HG03045 (cell line): Measurements from ENCODE around the gene BCO2.
A peak's percentile ranks its signal among the peaks of the same experiment; 100 is the strongest.
"Not testable (repeated sequence)": the region's sequence is repeated elsewhere in the genome, so short reads cannot be mapped to it uniquely, and the experiment has no call there.

Source experiments
- ATAC-seq: cut with Tn5 transposase; IDR thresholded peaks from one replicate; pipeline ENCODE4 v1.9.1; 2021; ENCODE audit warnings: mild to moderate bottlenecking, moderate library complexity; ENCODE audit not compliant: unreplicated experiment

BCO2 gene

DNA sequence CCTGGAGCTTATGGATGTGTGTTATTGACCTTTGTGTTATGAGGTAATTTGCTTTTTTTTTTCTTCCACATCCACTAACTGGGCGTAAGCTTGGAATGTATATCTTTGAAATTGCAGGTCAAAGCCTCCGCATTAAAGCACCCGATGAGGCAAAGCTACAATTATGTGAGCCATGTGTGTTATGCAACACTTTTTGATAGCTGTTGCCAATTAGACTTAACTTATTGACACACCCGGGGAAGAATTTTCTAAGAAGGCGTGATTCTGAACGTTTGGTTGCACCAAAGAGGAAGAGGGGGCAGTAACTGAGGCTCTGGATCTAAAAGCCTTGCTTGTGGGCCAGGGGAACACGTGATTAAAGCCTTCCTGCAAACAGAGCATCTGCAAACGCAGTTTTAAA is 8.8 kb upstream of the BCO2 start:
- ATAC-seq, result no peak

GRCh38 chr11:112167145-112167544 is 8.2 kb upstream of the BCO2 start, which contains the start of gene TEX12:
Gene TEX12 (plus strand): TSS chr11:112167372. CDS start chr11:112169269, 1,897 bp downstream.
- no peak for ATAC-seq

- peak; percentile 49 for ATAC-seq
Measured at GRCh38 chr11:112172362-112172994, 2.8 kb upstream of the BCO2 start.

DNA sequence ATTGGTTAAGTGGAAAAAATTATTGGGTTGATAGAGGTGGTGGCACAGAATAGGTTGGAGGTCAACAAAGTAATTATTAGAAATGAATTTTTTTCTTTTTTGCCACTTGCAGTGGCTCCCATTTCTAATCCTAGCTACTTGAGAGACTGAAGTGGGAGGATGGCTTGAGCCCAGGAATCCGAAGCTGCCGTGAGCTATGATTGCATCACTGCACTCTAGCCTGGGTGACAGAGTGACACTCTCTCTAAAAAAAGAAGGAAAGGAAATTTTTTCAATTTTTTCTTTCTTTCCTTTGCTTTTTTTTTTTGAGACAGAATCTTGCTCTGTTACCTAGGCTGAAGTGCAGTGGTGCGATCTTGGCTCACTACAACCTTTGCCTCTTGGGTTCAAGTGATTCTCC is 2.2 kb upstream of the BCO2 start:
- ATAC-seq, result no peak

- ATAC-seq, result no peak
Measured at GRCh38 chr11:112175599-112175952, 264 bp downstream of the BCO2 start.

GRCh38 chr11:112176077-112176476 is 765 bp downstream of the BCO2 start:
- ATAC-seq, result no peak

DNA sequence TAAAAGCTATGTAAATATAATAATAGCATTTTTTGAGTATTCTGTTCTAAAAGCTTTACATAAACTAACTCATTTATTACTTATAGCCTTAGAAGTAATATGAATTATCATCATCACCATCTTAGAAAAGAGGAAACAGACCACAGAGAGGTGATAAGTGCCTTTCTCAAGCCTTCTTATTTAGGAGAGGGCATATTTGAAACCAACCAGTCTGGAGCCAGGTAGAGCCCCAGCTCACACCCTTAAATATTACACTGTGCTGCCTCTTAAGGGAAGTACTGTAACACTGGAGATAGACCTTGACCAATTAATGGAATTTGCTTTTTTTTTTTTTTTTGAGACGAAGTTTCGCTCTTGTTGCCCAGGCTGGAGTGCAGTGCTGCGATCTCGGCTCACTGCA is 2.3 kb downstream of the BCO2 start:
- no peak for ATAC-seq

DNA sequence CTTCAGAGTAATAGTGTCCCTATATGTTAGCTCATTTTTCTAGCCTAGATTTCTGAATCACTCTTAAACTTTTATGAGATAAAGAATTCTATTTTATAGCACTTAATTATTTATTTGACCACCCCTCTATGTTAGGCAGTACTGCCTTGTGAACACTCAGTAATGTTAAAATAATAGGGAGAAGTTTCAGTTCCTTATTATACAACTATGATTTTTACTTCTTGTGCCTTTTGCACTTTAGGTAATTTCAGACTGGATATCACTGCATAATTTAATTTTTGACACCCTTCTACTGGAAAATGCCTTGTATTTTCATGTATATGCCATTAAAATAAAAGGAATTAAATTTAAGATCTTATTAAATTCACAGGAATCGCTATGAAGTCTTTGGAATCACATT is 3.1 kb downstream of the BCO2 start:
- no peak for ATAC-seq

- ATAC-seq, result no peak
Measured at GRCh38 chr11:112178936-112179335, 3.6 kb downstream of the BCO2 start.

DNA sequence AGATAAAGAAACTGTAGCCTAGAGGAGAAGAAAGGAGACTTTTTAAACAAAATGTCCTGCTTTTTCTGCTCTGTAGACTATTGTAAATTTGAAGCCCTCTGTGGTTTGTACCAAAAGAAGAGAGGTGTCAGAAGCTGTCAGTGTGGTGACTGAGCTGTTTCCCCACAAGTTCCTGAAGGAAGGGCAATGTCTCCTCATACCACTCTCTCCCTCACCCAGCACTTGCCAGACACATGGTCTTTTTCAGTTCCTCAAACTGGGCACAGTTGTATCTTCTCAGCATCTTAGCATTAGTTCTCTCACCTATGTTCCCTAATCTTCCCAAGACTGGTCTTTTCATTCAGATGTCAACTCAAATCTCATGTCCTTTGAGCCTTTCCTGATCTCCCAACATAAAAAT is 4.3 kb downstream of the BCO2 start:
- no peak for ATAC-seq

GRCh38 chr11:112182867-112183266 is 7.6 kb downstream of the BCO2 start:
- no peak for ATAC-seq

GRCh38 chr11:112185883-112186282 is 10.6 kb downstream of the BCO2 start:
- no peak for ATAC-seq

DNA sequence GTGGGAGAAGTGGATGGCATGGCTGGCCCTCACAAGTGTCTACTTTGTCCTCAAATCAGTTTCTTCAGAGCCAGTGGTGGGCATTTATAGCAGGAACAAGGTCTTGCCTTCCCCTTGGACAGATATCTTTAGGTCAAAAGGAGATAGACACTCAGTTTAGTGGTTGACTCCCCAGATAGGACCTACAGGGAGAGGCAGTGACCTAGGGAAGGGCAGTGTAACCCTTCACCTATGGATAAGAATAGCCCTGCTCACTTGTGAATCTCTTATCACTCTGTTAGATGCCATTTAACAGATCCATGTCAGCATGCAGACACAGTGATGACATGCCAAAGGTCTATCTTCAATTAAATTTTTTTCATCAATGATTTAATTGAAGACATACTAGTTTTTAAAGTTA is 11.0 kb downstream of the BCO2 start:
- ATAC-seq, result no peak

GRCh38 chr11:112195113-112195512 is 19.8 kb downstream of the BCO2 start:
- not testable (repeated sequence) for ATAC-seq

GRCh38 chr11:112195951-112196351 is 20.6 kb downstream of the BCO2 start:
- no peak for ATAC-seq

DNA sequence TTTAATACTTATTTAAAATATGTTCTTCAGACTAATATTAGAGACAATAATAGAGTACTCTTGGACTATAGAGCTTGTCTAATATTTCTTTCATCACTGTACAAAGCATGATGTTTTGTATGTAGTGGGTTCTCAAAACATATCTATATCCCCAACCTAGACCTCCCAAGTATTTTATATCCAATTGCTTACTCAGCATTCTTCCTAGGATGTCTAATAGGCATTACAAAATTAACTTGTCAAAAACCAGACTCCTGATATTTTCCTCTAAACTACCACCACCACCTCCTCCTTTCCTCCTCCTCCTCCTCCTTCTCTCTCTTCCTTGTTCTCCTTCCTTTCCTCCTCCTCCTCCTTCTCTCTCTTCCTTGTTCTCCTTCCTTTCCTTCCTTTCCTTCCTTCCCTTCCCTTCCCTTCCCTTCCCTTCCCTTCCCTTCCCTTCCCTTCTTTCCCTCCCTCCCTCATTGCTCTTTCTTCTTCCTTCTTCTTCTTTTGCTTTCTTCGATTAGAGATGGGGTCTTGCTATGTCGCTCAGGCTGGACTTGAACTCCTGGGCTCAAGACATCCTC is 21.3 kb downstream of the BCO2 start:
- no peak for ATAC-seq

GRCh38 chr11:112199101-112199500 is 23.8 kb downstream of the BCO2 start:
- ATAC-seq, result not testable (repeated sequence)

DNA sequence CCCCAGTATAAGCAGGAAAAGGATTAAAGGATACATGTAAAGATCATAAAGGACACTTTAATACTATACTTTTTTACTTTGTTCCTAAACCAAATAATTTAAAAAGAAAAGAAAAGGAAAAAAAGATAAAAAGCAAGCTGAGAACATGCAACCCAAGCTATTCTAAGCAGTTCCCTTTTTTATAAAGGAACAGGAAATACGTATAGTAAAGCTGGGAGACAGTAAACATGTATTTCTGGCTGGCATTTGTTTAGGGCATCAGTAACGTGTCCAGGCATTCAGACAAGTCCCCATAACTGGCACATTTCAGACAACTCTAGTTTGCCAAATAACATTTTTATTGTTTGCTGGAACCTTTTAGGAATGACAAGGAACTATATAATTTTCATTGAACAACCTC is 24.9 kb downstream of the BCO2 start:
- ATAC-seq, result no peak

DNA sequence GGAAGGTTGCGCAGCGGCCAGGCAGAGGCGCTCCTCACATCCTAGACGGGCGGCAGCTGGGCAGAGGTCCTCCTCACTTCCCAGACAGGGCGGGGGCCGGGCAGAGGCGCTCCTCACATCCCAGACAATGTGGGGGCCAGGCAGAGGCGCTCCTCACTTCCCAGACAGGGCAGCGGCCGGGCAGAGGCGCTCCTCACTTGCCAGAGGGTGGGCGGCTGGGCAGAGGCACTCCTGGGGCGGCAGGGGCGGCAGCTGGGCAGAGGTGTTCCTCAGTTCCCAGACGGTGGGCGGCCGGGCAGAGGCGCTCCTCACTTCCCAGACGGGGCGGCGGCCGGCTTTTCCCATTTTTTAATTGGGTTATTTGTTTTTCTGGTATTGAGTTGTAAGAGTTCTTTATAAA is 30.8 kb downstream of the BCO2 start:
- no peak for ATAC-seq

DNA sequence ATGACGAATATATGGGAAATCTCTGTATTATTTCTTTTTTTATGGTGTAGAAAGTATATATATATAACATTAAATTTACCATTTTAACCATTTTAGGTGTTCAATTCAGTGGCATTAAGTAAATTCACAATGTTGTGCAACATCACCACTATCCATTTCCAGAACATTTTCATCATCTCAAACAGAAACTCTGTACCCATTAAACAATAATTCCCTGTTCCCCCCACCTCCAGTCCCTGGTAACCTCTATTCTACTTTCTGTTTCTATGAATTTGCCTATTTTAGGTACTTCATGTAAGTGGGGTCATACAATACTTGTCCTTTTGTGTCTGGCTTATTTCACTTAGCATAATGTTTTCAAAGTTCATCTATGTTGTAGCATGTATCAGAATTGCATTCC is 35.6 kb downstream of the BCO2 start:
- ATAC-seq, result no peak

DNA sequence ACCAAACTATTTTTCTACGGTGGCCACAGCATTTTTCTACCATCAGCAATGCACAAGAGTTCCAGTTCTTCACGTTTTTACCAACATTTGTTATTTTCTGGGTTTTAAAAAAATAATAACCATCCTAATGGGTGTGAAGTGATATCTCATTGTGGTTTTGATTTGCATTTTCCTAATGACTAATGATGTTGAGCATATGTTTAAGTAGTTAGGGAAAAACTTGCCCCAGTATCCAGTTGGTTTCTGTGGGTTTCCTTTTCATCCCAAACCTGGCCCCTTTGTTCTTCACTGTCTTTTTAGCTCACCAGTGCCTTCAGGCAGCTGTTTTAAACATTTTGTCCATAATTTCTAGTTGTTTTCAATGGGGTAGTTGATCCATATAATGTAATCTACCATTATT is 36.2 kb downstream of the BCO2 start:
- no peak for ATAC-seq

- no peak for ATAC-seq
Measured at GRCh38 chr11:112212290-112212689, 37.0 kb downstream of the BCO2 start.

DNA sequence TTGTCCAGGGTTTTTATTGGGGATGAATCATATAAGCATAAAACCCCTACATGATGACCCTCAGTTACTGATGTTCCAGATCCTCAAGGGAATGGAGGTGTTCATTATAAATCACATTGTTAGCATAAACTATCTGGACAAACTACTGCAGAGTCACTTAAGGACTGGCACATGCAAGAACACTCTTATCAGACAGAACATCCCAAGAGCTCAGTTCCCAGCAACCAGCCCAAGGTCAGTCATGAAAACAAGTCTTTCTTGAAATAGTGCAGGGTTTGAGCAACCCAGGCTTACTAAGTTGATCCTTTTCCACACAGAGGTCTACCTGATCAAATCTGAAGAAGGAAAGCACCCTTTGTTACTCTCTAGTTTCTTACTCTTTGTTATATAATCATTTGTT is 37.4 kb downstream of the BCO2 start:
- no peak for ATAC-seq
